Hepatocyte (in vitro differentiated cells): Measurements from ENCODE around the gene CIZ1. TPM values are rescaled to one million over a fixed set of nuclear protein-coding genes. Genes with fewer than 3 reads are reported as not detected.

Experiments
- DNase-seq: peaks from one replicate; pipeline ENCODE4 v3.0.0-alpha.2; 2016; ENCODE audit warnings: low spot score
- H2AFZ ChIP-seq: fragments of 200-600 bp; sonication (generic); 2 replicates; pipeline ENCODE4 v1.6.0; 2016; ENCODE audit warnings: antibody characterized with exemption, mild to moderate bottlenecking
- H3K27ac ChIP-seq: fragments of 200-600 bp; sonication (generic); 2 replicates; pipeline ENCODE4 v1.5.1; 2016; ENCODE audit warnings: mild to moderate bottlenecking
- H3K27me3 ChIP-seq: fragments of 200-600 bp; sonication (generic); 2 replicates; pipeline ENCODE4 v1.6.1; 2016
- H3K36me3 ChIP-seq: fragments of 200-600 bp; sonication (generic); replicated peaks from 2 replicates; pipeline ENCODE4 v1.5.1; 2016; ENCODE audit warnings: low read depth; ENCODE audit not compliant: insufficient read depth
- H3K4me1 ChIP-seq: fragments of 200-600 bp; sonication (generic); 2 replicates; pipeline ENCODE4 v1.5.1; 2016; ENCODE audit warnings: mild to moderate bottlenecking, moderate library complexity; ENCODE audit not compliant: insufficient read depth
- H3K4me2 ChIP-seq: fragments of 200-600 bp; sonication (generic); 2 replicates; pipeline ENCODE4 v1.6.0; 2016
- H3K4me3 ChIP-seq: fragments of 200-600 bp; sonication (generic); 2 replicates; pipeline ENCODE4 v1.5.1; 2016; ENCODE audit warnings: mild to moderate bottlenecking
- H3K79me2 ChIP-seq: fragments of 200-600 bp; sonication (generic); 2 replicates; pipeline ENCODE4 v1.6.0; 2017; ENCODE audit warnings: mild to moderate bottlenecking
- H3K9me2 ChIP-seq: fragments of 200-600 bp; sonication (generic); replicated peaks from 2 replicates; pipeline ENCODE4 v1.6.0; 2017; ENCODE audit warnings: mild to moderate bottlenecking; ENCODE audit not compliant: insufficient read depth
- H3K9me3 ChIP-seq: fragments of 200-600 bp; sonication (generic); 2 replicates; pipeline ENCODE4 v1.5.1; 2016; ENCODE audit warnings: low read depth, mild to moderate bottlenecking
- H4K20me1 ChIP-seq: fragments of 200-600 bp; sonication (generic); 2 replicates; pipeline ENCODE4 v1.6.0; 2016; ENCODE audit warnings: mild to moderate bottlenecking; ENCODE audit not compliant: insufficient read depth, poor library complexity, severe bottlenecking
- EZH2 ChIP-seq: fragments of 200-600 bp; sonication (generic); IDR thresholded peaks from 2 replicates; pipeline ENCODE4 v1.6.1; 2016; ENCODE audit warnings: antibody characterized with exemption, mild to moderate bottlenecking, borderline replicate concordance
- EZH2phosphoT487 ChIP-seq: fragments of 200-600 bp; sonication (generic); IDR thresholded peaks from one replicate; pipeline ENCODE4 v1.6.1; 2018; ENCODE audit warnings: antibody characterized with exemption, mild to moderate bottlenecking, low read depth, moderate library complexity; ENCODE audit not compliant: unreplicated experiment, severe bottlenecking
- WGBS: methylation state at CpG from one replicate; pipeline ENCODE4 v1.1.6; 2016; ENCODE audit warnings: low lambda C conversion rate; ENCODE audit errors: missing lambda C conversion rate; 5-methylcytosine and 5-hydroxymethylcytosine counted together
- polyA plus RNA-seq: library from polyadenylated mRNA; unstranded; fragments of >200 nt; fragmentation: Nextera tagmentation; extraction: Ambion mirVana; gene quantifications from 2 replicates; pipeline ENCODE4 v1.2.1, GENCODE V29; 2016
- total RNA-seq: library from RNA; depleted of rRNA; stranded (reverse); fragments of >200 nt; gene quantifications from 2 replicates; pipeline ENCODE4 v1.2.3, GENCODE V29; 2014
- TF ChIP-seq, protein P1 (sequence below): fragments of 200-600 bp; sonication (generic); IDR thresholded peaks from 2 replicates; pipeline ENCODE4 v1.5.1; 2016; ENCODE audit warnings: antibody characterized with exemption, mild to moderate bottlenecking; ENCODE audit not compliant: poor library complexity

Gene CIZ1
- total and polyA plus RNA-seq, 2 experiments from 2014 or later, result 31.0 to 85.6 TPM

DNA sequence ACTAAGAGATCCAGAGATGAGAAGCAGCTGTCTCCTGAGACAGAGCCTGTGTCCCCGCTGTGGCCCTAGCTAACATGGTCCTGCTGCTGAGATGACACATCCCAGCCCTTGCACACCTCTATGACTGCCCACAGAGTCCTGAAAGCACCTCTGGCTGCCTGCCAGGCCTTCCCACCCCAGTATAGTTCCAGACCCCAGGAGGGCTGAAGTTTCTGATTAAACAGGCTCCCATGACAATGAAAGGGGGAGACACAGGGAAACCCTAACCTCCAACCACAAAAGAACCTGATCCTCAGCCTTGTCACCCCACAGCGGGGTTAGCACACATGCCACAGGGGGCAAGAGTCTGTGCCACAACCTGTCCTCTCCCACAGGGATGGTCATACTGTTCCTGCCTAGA is 15.6 kb downstream of the CIZ1 start:
- no peak overlapping the region for H3K4me2 ChIP-seq
- no peaks in the 10 kb centered on the region for H3K36me3 ChIP-seq
- no peak for DNase-seq
- no peak overlapping the region for H2AFZ ChIP-seq
- H3K79me2 ChIP-seq, result no peaks in the 10 kb centered on the region
- H3K27me3 ChIP-seq, result no peaks in the 10 kb centered on the region
- no peaks in the 10 kb centered on the region for H3K9me3 ChIP-seq
- no peaks in the 10 kb centered on the region for H4K20me1 ChIP-seq
- H3K27ac ChIP-seq, result no peak overlapping the region
- WGBS, result 92% methylated on average over 2 of the region's 2 CpGs
- no peak overlapping the region for H3K4me3 ChIP-seq
- no peaks in the 10 kb centered on the region for H3K4me1 ChIP-seq
- no peaks in the 10 kb centered on the region for H3K9me2 ChIP-seq
- TF ChIP-seq, protein P1, sequence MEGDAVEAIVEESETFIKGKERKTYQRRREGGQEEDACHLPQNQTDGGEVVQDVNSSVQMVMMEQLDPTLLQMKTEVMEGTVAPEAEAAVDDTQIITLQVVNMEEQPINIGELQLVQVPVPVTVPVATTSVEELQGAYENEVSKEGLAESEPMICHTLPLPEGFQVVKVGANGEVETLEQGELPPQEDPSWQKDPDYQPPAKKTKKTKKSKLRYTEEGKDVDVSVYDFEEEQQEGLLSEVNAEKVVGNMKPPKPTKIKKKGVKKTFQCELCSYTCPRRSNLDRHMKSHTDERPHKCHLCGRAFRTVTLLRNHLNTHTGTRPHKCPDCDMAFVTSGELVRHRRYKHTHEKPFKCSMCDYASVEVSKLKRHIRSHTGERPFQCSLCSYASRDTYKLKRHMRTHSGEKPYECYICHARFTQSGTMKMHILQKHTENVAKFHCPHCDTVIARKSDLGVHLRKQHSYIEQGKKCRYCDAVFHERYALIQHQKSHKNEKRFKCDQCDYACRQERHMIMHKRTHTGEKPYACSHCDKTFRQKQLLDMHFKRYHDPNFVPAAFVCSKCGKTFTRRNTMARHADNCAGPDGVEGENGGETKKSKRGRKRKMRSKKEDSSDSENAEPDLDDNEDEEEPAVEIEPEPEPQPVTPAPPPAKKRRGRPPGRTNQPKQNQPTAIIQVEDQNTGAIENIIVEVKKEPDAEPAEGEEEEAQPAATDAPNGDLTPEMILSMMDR, result no peak
- TF ChIP-seq EZH2 (no peak), EZH2phosphoT487 (no peak)

DNA sequence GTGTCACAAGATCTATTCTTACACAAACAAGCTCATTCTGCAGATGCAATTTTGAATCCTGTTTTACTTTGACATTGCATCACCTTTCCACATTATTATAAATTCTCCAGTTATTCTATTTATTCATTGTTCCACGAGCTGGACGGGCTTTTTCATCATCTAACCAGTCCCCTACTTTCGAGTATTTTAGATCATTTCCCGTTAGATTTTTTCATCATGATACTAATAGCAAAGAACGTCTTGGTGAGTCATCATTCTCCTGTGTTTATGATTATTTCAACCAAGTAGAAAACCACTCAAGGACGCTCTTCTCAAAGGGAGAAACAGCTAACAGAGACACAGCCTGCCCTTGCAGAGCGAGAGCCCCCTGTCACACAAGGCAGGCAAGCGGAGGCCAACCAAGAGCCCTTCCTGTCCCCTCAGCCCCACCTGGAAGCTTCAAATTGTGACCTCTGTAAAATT is 16.2 kb downstream of the CIZ1 start:
- 87% methylated on average over 8 of the region's 8 CpGs for WGBS
- Histone ChIP-seq H3K9me2 (no peaks in the 10 kb centered on the region), H3K4me2 (no peak overlapping the region), H2AFZ (no peak overlapping the region), H3K36me3 (no peaks in the 10 kb centered on the region), H3K27ac (no peak overlapping the region), H3K79me2 (no peaks in the 10 kb centered on the region), H3K9me3 (no peaks in the 10 kb centered on the region), H4K20me1 (no peaks in the 10 kb centered on the region), H3K4me3 (no peak overlapping the region), H3K27me3 (no peaks in the 10 kb centered on the region), H3K4me1 (no peaks in the 10 kb centered on the region)
- TF ChIP-seq, protein P1, result no peak
- TF ChIP-seq EZH2 (no peak), EZH2phosphoT487 (no peak)
- no peak for DNase-seq

DNA sequence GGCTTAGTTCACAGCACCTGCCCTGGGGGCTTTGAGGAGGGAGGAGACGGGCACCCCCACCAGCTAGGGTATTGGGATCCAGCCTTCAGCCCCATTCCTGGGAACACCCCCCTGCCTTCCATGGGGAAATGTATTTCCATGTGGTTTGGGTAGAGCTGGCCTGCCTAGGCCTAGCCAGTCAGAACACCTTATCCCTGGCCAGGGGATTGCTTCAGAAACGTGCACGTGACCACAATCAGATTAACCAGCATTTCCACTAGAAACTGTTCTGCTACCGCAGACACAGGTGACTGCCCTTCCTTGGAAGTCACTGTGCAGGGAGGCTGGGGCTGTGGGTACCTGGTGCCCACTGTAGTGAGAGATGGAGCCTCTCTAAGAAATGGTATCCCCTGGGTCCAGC is 17.3 kb downstream of the CIZ1 start:
- Histone ChIP-seq H2AFZ (no peak overlapping the region), H3K4me3 (no peak overlapping the region), H3K27ac (no peak overlapping the region), H3K9me2 (no peaks in the 10 kb centered on the region), H3K9me3 (no peaks in the 10 kb centered on the region), H3K4me2 (no peak overlapping the region), H4K20me1 (no peaks in the 10 kb centered on the region), H3K79me2 (no peaks in the 10 kb centered on the region), H3K4me1 (no peaks in the 10 kb centered on the region), H3K27me3 (no peaks in the 10 kb centered on the region), H3K36me3 (no peaks in the 10 kb centered on the region)
- DNase-seq, result peak; percentile 1
- 90% methylated on average over 4 of the region's 4 CpGs for WGBS
- TF ChIP-seq EZH2, result no peak
- TF ChIP-seq, protein P1, result no peak
- TF ChIP-seq EZH2phosphoT487, result no peak

DNA sequence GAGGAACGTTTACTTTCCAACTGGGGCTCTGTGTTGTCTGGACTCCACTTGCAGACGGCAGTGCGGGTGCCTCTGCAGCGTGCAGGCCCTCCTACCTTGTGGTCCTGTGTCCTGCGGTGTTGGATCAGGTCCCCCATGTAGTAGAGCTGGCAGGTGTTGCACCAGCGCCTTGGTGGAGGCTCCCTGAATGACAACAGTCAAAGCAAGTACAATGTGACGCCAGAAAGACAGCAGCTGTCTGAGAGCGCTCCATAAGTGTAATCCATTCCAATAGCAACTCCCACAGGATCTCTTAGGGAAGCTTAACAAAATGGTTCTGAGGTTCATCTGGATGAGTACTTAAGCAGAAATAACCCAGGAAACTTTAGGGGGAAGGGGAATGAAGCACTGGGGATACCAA is 21.4 kb downstream of the CIZ1 start:
- WGBS, result 93% methylated on average over 8 of the region's 8 CpGs
- no peaks in the 10 kb centered on the region for H3K36me3 ChIP-seq
- TF ChIP-seq EZH2phosphoT487 (no peak), EZH2 (no peak)
- TF ChIP-seq, protein P1, result no peak

More for the DNA sequence above, 21.4 kb downstream of the CIZ1 start:
- no peaks in the 10 kb centered on the region for H3K9me2 ChIP-seq
- no peaks in the 10 kb centered on the region for H3K27me3 ChIP-seq
- DNase-seq, result no peak
- H2AFZ ChIP-seq, result no peak overlapping the region
- no peaks in the 10 kb centered on the region for H3K9me3 ChIP-seq
- H4K20me1 ChIP-seq, result no peaks in the 10 kb centered on the region
- no peaks in the 10 kb centered on the region for H3K79me2 ChIP-seq
- H3K4me1 ChIP-seq, result no peaks in the 10 kb centered on the region
- H3K4me2 ChIP-seq, result no peak overlapping the region
- H3K27ac ChIP-seq, result no peak overlapping the region
- H3K4me3 ChIP-seq, result no peak overlapping the region
